ENCODE measurements around the gene DNM2.

DNA sequence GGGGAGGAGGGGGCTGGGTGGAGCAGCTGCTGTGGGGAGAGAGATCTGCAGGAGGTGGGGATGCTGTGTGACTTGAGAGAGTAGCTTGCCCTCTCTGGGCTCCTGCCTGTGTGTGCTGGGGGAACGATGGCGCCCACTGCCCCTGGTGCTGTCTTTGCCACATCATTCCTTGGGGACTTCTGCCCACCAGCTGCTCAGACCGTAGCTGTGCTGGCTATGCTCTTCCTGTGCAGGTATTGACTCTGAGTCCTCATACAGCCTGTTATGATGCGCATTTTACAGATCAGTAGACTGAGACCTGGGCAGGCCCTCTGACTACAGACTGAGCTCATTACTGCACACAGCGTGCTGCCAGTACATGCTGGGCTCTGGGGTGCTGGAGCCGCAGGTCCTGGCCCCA is 51.1 kb downstream of the DNM2 start:
- TF ChIP-seq, protein P1, sequence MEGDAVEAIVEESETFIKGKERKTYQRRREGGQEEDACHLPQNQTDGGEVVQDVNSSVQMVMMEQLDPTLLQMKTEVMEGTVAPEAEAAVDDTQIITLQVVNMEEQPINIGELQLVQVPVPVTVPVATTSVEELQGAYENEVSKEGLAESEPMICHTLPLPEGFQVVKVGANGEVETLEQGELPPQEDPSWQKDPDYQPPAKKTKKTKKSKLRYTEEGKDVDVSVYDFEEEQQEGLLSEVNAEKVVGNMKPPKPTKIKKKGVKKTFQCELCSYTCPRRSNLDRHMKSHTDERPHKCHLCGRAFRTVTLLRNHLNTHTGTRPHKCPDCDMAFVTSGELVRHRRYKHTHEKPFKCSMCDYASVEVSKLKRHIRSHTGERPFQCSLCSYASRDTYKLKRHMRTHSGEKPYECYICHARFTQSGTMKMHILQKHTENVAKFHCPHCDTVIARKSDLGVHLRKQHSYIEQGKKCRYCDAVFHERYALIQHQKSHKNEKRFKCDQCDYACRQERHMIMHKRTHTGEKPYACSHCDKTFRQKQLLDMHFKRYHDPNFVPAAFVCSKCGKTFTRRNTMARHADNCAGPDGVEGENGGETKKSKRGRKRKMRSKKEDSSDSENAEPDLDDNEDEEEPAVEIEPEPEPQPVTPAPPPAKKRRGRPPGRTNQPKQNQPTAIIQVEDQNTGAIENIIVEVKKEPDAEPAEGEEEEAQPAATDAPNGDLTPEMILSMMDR (IDR thresholded peaks at IDR 0.05; ENCODE audit: low read depth, low read length, poor library complexity, severe bottlenecking), result no peak
- TF ChIP-seq EZH2phosphoT487 (IDR thresholded peaks at IDR 0.05; ENCODE audit: borderline replicate concordance, low read length), result no peak
